Uterus (tissue), 2 donors: Measurements from ENCODE around the gene DAO.

ENCODE experiments used
- CTCF ChIP-seq, 4 experiments: fragments of 200-600 bp in 2 of 4; fragments of 450-650 bp in 2 of 4; sonication (generic) in 2 of 4; IDR thresholded peaks; one replicate each; pipeline ENCODE4 v1.5.1; 2016 to 2019; ENCODE audit warnings: antibody characterized with exemption in 4 of 4, mild to moderate bottlenecking in 2 of 4, moderate library complexity in 1 of 4
- POLR2A ChIP-seq, 2 donors: fragments of 450-650 bp; IDR thresholded peaks; one replicate each; pipeline ENCODE4 v1.6.1; 2016; ENCODE audit warnings: antibody characterized with exemption in 2 of 2, mild to moderate bottlenecking in 1 of 2, moderate library complexity in 1 of 2

DNA sequence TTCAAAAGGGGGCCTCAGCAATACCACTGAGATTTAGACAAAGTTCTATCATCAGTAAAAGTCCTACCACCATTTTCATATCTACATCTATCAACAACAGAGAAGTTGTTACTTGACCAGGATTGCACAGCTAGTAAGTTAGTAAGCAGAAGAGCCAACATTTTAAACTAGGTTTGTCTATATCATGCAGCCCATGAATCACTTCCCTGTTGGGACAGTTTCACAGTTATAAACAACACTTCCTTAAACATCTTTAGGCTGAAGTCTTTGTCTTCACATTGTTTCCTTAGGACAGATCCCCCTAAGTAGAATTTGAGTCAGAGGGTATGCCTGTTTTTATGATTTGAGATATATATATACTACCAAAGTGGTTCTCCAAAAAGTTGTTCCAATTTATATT, 68.5 kb downstream of the DAO start:
- TF ChIP-seq CTCF (IDR thresholded peaks at IDR 0.05) (no peak), POLR2A (IDR thresholded peaks at IDR 0.05) (no peak)
